ENCODE data around the gene LCN9. TPM values are rescaled to one million over a fixed set of nuclear protein-coding genes. Genes with fewer than 3 reads are reported as not detected.

LCN9 gene
- total RNA-seq, 1 experiment from 2014 or later, result 2.6 TPM

- Mint-ChIP-seq H3K4me1 (no peaks in the 10 kb centered on the region), H3K36me3 (peaks cover 8% of the 10 kb centered on the region; the same call in 1 of the 2 replicates), H3K9me3 (peaks cover 11% of the 10 kb centered on the region), H3K4me3 (no peak overlapping the region), H3K27me3 (ENCODE audit: low read depth) (peaks cover 7% of the 10 kb centered on the region), H3K27ac (no peak overlapping the region)
- DNase-seq (ENCODE audit: low spot score), result no peak
- TF ChIP-seq CTCF (IDR thresholded peaks at IDR 0.05), result no peak
- TF ChIP-seq GTF2I (CRISPR knock-in tag; conservative IDR thresholded peaks at IDR 0.05), result no peak
- TF ChIP-seq GABPB1 (CRISPR knock-in tag; IDR thresholded peaks at IDR 0.05), result no peak
- no peak for TF ChIP-seq AFF4 (CRISPR knock-in tag; IDR thresholded peaks at IDR 0.05; ENCODE audit: borderline replicate concordance)
- TF ChIP-seq JUN (CRISPR knock-in tag; IDR thresholded peaks at IDR 0.05), result no peak
- no peak for TF ChIP-seq TP53 (CRISPR knock-in tag; IDR thresholded peaks at IDR 0.05)
- no peak for TF ChIP-seq ZNF138 (CRISPR knock-in tag; conservative IDR thresholded peaks at IDR 0.05)
- no peak for TF ChIP-seq ETV6 (CRISPR knock-in tag; IDR thresholded peaks at IDR 0.05)
- TF ChIP-seq NR3C1 (CRISPR knock-in tag; conservative IDR thresholded peaks at IDR 0.05; ENCODE audit: low read depth), result no peak
- no peak for TF ChIP-seq NFYB (CRISPR knock-in tag; conservative IDR thresholded peaks at IDR 0.05; ENCODE audit: low read depth)
- no peak for TF ChIP-seq PRRX2 (CRISPR knock-in tag; IDR thresholded peaks at IDR 0.05)
- TF ChIP-seq HMGA2 (CRISPR knock-in tag; IDR thresholded peaks at IDR 0.05), result no peak
- TF ChIP-seq MLX (CRISPR knock-in tag; IDR thresholded peaks at IDR 0.05), result no peak
- no peak for TF ChIP-seq SMAD4 (CRISPR knock-in tag; IDR thresholded peaks at IDR 0.05)
- TF ChIP-seq ZNF263 (CRISPR knock-in tag; IDR thresholded peaks at IDR 0.05; ENCODE audit: low read depth), result no peak
- no peak for TF ChIP-seq RORB (CRISPR knock-in tag; IDR thresholded peaks at IDR 0.05)
- TF ChIP-seq FOXK1 (CRISPR knock-in tag; IDR thresholded peaks at IDR 0.05), result no peak
- no peak for TF ChIP-seq IRF2 (CRISPR knock-in tag; IDR thresholded peaks at IDR 0.05; ENCODE audit: borderline replicate concordance, low read depth)
- TF ChIP-seq ATF6 (CRISPR knock-in tag; IDR thresholded peaks at IDR 0.05), result no peak
- ChIA-PET CTCF (interaction anchor here (0.8 kb wide), 1 partner anchor 18 kb away, joined by 3 read pairs; no protein-coding TSS in a partner anchor), POLR2A (no interaction called here)
- ATAC-seq, result no peak
Observed at GRCh38 chr9:135622415-135623020, 40.6 kb upstream of the LCN9 start.

- H3K27ac Mint-ChIP-seq, result no peak overlapping the region
- DNase-seq (ENCODE audit: low spot score), result no peak
- peaks cover 7% of the 10 kb centered on the region for H3K27me3 Mint-ChIP-seq (ENCODE audit: low read depth)
- POLR2A ChIA-PET, result no interaction called here
- ATAC-seq, result no peak
- peaks cover 17% of the 10 kb centered on the region; the same call in 1 of the 2 replicates for H3K36me3 Mint-ChIP-seq
- no peak overlapping the region for H3K4me3 Mint-ChIP-seq
- peaks cover 28% of the 10 kb centered on the region for H3K9me3 Mint-ChIP-seq
- H3K4me1 Mint-ChIP-seq, result no peaks in the 10 kb centered on the region
- CTCF ChIA-PET, result no interaction called here
- TF ChIP-seq E2F4 (CRISPR knock-in tag; IDR thresholded peaks at IDR 0.05; ENCODE audit: borderline replicate concordance, low read depth) (no peak), ZNF512 (CRISPR knock-in tag; IDR thresholded peaks at IDR 0.05; ENCODE audit: borderline replicate concordance) (no peak), CREM (CRISPR knock-in tag; IDR thresholded peaks at IDR 0.05) (no peak), FOXK1 (CRISPR knock-in tag; IDR thresholded peaks at IDR 0.05) (no peak), GABPB1 (CRISPR knock-in tag; IDR thresholded peaks at IDR 0.05) (no peak), SP1 (CRISPR knock-in tag; conservative IDR thresholded peaks at IDR 0.05) (no peak)
Observed at GRCh38 chr9:135624282-135624681, 38.8 kb upstream of the LCN9 start.

Data from WTC11 (cell line).